Calu3 (cell line): ENCODE results near the gene SPTB. TPM values are rescaled to one million over a fixed set of nuclear protein-coding genes. Genes with fewer than 3 reads are reported as not detected.

ENCODE experiments used
- BruUV-seq: library from RNA; stranded (reverse); fragments of 400-500 nt; replicated peaks from 2 replicates; lab custom pipeline; 2021; lab: Mats Ljungman, UMichigan
- CTCF ChIA-PET: fragments of 300-600 bp; sonication (Branson Sonifier 250); formaldehyde crosslinking; loops from one replicate; lab custom pipeline; 2022; ENCODE audit warnings: antibody characterized with exemption; lab: Charles Lee
- DNase-seq: peaks from one replicate; pipeline ENCODE4 v3.0.0; 2022
- H3K27ac Mint-ChIP-seq: one replicate; pipeline ENCODE4 v1.8.0; 2022; ENCODE audit warnings: mixed read lengths; ENCODE audit not compliant: unreplicated experiment
- H3K27me3 Mint-ChIP-seq: one replicate; pipeline ENCODE4 v1.8.0; 2022; ENCODE audit warnings: mixed read lengths; ENCODE audit not compliant: unreplicated experiment
- H3K36me3 Mint-ChIP-seq: one replicate; pipeline ENCODE4 v1.8.0; 2022; ENCODE audit warnings: mild to moderate bottlenecking, moderate library complexity, mixed read lengths; ENCODE audit not compliant: insufficient read depth, unreplicated experiment
- H3K4me1 Mint-ChIP-seq: one replicate; pipeline ENCODE4 v1.8.0; 2022; ENCODE audit warnings: mild to moderate bottlenecking, low read depth, mixed read lengths; ENCODE audit not compliant: unreplicated experiment
- H3K4me3 Mint-ChIP-seq: one replicate; pipeline ENCODE4 v1.8.0; 2022; ENCODE audit warnings: mild to moderate bottlenecking, low read depth, moderate library complexity, mixed read lengths; ENCODE audit not compliant: unreplicated experiment
- H3K9me3 Mint-ChIP-seq: one replicate; pipeline ENCODE4 v1.8.0; 2022; ENCODE audit warnings: low read depth, mixed read lengths; ENCODE audit not compliant: unreplicated experiment
- CTCF ChIP-seq: fragments of 200-600 bp; IDR thresholded peaks from one replicate; pipeline ENCODE4 v1.8.0; 2022; ENCODE audit warnings: antibody characterized with exemption; ENCODE audit not compliant: unreplicated experiment
- intact Hi-C: fragments of 100-400 bp; cut with micrococcal nuclease; formaldehyde crosslinking; loops from one replicate; pipeline ENCODE4 v1.10.0; 2022; ENCODE audit not compliant: unreplicated experiment
- total RNA-seq: library from RNA; stranded (reverse); gene quantifications from 2 replicates; pipeline ENCODE4 v1.2.3, GENCODE V29; 2022

The SPTB gene
- total RNA-seq, 1 experiment from 2014 or later: not detected

GRCh38 chr14:64723691-64724577 lies 155.8 kb downstream of the SPTB start:
- CTCF ChIA-PET: interaction anchor here (1.3 kb wide), 1 partner anchor 7 kb away, joined by 3 read pairs; no protein-coding TSS in a partner anchor
- H3K27ac Mint-ChIP-seq: no peak overlapping the region
- H3K36me3 Mint-ChIP-seq: peaks cover 17% of the 10 kb centered on the region
- H3K4me1 Mint-ChIP-seq: peaks cover 59% of the 10 kb centered on the region
- no peak overlapping the region for H3K4me3 Mint-ChIP-seq
- H3K9me3 Mint-ChIP-seq: no peaks in the 10 kb centered on the region
- intact Hi-C loops: no loop called here
- TF ChIP-seq CTCF: no peak
- no TSS peak for BruUV-seq
- DNase-seq: no peak
- H3K27me3 Mint-ChIP-seq: no peaks in the 10 kb centered on the region

GRCh38 chr14:64722842-64723447 lies 156.8 kb downstream of the SPTB start:
- H3K27ac Mint-ChIP-seq: no peak overlapping the region
- TF ChIP-seq CTCF: no peak
- no peaks in the 10 kb centered on the region for H3K27me3 Mint-ChIP-seq
- DNase-seq: no peak
- no TSS peak for BruUV-seq
- peaks cover 19% of the 10 kb centered on the region for H3K36me3 Mint-ChIP-seq
- H3K4me1 Mint-ChIP-seq: peaks cover 69% of the 10 kb centered on the region
- no peaks in the 10 kb centered on the region for H3K9me3 Mint-ChIP-seq
- intact Hi-C loops: no loop called here
- CTCF ChIA-PET: no interaction called here
- no peak overlapping the region for H3K4me3 Mint-ChIP-seq

- Mint-ChIP-seq H3K36me3 (peaks cover 24% of the 10 kb centered on the region), H3K4me3 (no peak overlapping the region), H3K27me3 (no peaks in the 10 kb centered on the region), H3K4me1 (peaks cover 80% of the 10 kb centered on the region), H3K27ac (no peak overlapping the region), H3K9me3 (no peaks in the 10 kb centered on the region)
- intact Hi-C loops: no loop called here
- CTCF ChIA-PET: no interaction called here
- TF ChIP-seq CTCF: no peak
- no TSS peak for BruUV-seq
- DNase-seq: no peak
These were observed 157.8 kb downstream of the SPTB start for GRCh38 chr14:64721899-64722298.

- CTCF ChIA-PET: interaction anchor here (2.2 kb wide), 1 partner anchor 22 kb away, joined by 13 read pairs; no protein-coding TSS in a partner anchor
- no peak overlapping the region for H3K4me3 Mint-ChIP-seq
- H3K4me1 Mint-ChIP-seq: peaks cover 85% of the 10 kb centered on the region
- TF ChIP-seq CTCF: no peak
- no TSS peak for BruUV-seq
- H3K36me3 Mint-ChIP-seq: peaks cover 26% of the 10 kb centered on the region
- H3K27me3 Mint-ChIP-seq: no peaks in the 10 kb centered on the region
- intact Hi-C loops: no loop called here
- H3K9me3 Mint-ChIP-seq: no peaks in the 10 kb centered on the region
- no peak for DNase-seq
- peak overlapping the region; percentile 88 for H3K27ac Mint-ChIP-seq
These were observed 158.3 kb downstream of the SPTB start for GRCh38 chr14:64721391-64721791.
